Heart right ventricle (tissue), 16 donors: Measurements from ENCODE around the gene PRDX3. TPM values are rescaled to one million over a fixed set of nuclear protein-coding genes. Genes with fewer than 3 reads are reported as not detected.

Experiments
- ATAC-seq, 8 donors: fragments of 200-7000 bp; cut with Tn5 transposase; one replicate each; pipeline ENCODE4 v1.9.1; 2020; ENCODE audit warnings: mild to moderate bottlenecking in 8 of 8, moderate library complexity in 8 of 8, moderate number of reproducible peaks in 1 of 8
- DNase-seq, 2 donors: peaks; one replicate each; pipeline ENCODE4 v3.0.0-alpha.2; 2020
- H3K27ac ChIP-seq, 10 donors: fragments of 200-600 bp; sonication (generic) in 2 of 10; one replicate each; pipeline versions ENCODE4 v1.5.0 to v1.8.0; 2020 to 2022; ENCODE audit warnings: mild to moderate bottlenecking in 3 of 10
- H3K27me3 ChIP-seq, 7 donors: fragments of 200-600 bp; one replicate each; pipeline ENCODE4 v1.8.0; 2021 to 2022; ENCODE audit warnings: mild to moderate bottlenecking in 2 of 7
- H3K36me3 ChIP-seq, 9 donors: fragments of 200-600 bp; sonication (generic) in 1 of 9; one replicate each; pipeline versions ENCODE4 v1.5.0 to v1.8.0; 2020 to 2022; ENCODE audit warnings: mild to moderate bottlenecking in 2 of 9
- H3K4me1 ChIP-seq, 9 donors: fragments of 200-600 bp; sonication (generic) in 1 of 9; one replicate each; pipeline versions ENCODE4 v1.5.0 to v1.8.0; 2020 to 2022; ENCODE audit warnings: mild to moderate bottlenecking in 4 of 9
- H3K4me3 ChIP-seq, 10 donors: fragments of 200-600 bp; sonication (generic) in 2 of 10; one replicate each; pipeline versions ENCODE4 v1.5.0 to v1.8.0; 2020 to 2022; ENCODE audit warnings: mild to moderate bottlenecking in 7 of 10, moderate library complexity in 2 of 10
- H3K9me3 ChIP-seq, 11 donors: fragments of 200-600 bp in 10 of 11; sonication (generic) in 2 of 11; one replicate each; pipeline versions ENCODE4 v1.5.0 to v1.8.0; 2013 to 2022; ENCODE audit warnings: mild to moderate bottlenecking in 2 of 11, control low read depth in 1 of 11, moderate library complexity in 1 of 11
- WGBS, 2 donors: extraction: QIAGEN DNeasy Blood & Tissue Kit; methylation state at CpG; one replicate each; pipeline ENCODE4 v1.1.7; 2013; ENCODE audit warnings: inconsistent platforms in 1 of 2; 5-methylcytosine and 5-hydroxymethylcytosine counted together
- intact Hi-C, 10 donors: fragments of 100-400 bp; cut with DNase I; formaldehyde crosslinking; loops; one replicate each; pipeline versions ENCODE4 v1.11.1 to v1.14.2; 2022
- polyA plus RNA-seq, 2 donors: library from polyadenylated mRNA; stranded (reverse); fragments of 200-250 nt; gene quantifications; one replicate each; pipeline ENCODE4 v1.2.3, GENCODE V29; 2013
- total RNA-seq, 10 donors: library from RNA; stranded (reverse); fragmentation: NEBNext Ultra II Directional in 3 of 10; extraction: Animal tissue kit (Norgen Biotek cat#: 25700) in 3 of 10; gene quantifications; one replicate each; pipeline versions ENCODE4 v1.2.1 to v1.2.4, GENCODE V29; 2021 to 2023
- TF ChIP-seq, protein P1 (sequence below), 9 donors: fragments of 200-600 bp; sonication (generic) in 2 of 9; IDR thresholded peaks; one replicate each; pipeline versions ENCODE4 v1.5.0 to v1.8.0; 2021 to 2022; ENCODE audit warnings: antibody characterized with exemption in 9 of 9, mild to moderate bottlenecking in 5 of 9, moderate library complexity in 1 of 9
- donor health status: Arrhythmogenic right ventricular cardiomyopathy.
- donor health status: ischemic (EF 13 %, LVEDD 7.1; RV severe dilation, severe dysfunction).
- donor health status: healthy with polysubstance abuse.
- donor health status: DM: no; HTN: yes; CAD: no.
- donor health status: DM: no; HTN: no; CAD: no.
- donor health status: ischemic (EF 25% LVEDD 6.9; RV normal size, moderate dysfunction).
- donor health status: ischemic (EF 25% LVEDD 5.7; RV mildly dilated, moderate dysfunction).
- donor health status: healthy.
- donor health status: DM: yes; HTN: yes; CAD: no.
- donor health status: Ischemic cardiomyopathy.
- donor health status: ischemic (EF 35%, LVEDD 5.7; RV mildly dilated, moderate dysfunction).
- donor health status: nonischemic (EF 11% LVEDD 7.7; RV severe dilation, severe dysfunction).
- donor health status: DM: yes; HTN: yes; CAD: no.
- donor health status: PGD.
- donor health status: ischemic (EF 29% LVEDD 5.4; RV normal size, mild dysfunction).
- donor health status: nonischemic (EF 23%, LVEDD 6.1; RV moderate dilation, normal function).

PRDX3 gene
- total and polyA plus RNA-seq, 12 donors: 75.4 to 323 (median 279) TPM

DNA sequence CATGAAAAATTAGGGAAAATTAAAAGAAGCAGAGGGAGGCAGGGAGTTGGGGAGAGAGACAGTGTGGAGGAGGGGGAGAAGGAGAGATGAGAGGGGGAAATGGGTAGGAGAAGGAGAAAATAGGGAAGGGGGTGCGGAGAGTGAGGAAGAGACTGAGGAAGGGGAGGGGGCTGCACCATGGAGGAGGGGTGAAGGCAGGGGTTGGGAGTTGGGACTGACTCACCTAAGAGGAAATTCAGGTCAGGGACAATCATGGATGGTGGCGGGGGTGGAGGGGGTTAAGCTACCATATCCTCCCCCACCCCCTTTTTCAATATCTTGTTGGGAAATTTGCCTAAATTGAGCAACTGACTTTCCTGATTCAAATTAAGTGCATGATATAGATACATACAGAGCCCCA is 36.8 kb upstream of the PRDX3 start:
- 91 to 94% methylated on average over 2 of the region's 2 CpGs for WGBS, 2 donors
- DNase-seq (no peak), ATAC-seq (no peak)
- no peaks in the 10 kb centered on the region for H3K9me3 ChIP-seq
- intact Hi-C loops: loop anchor here in 2 of 10 donors (10.0 kb wide), 2 partner anchors 49 to 79 kb away; no protein-coding TSS in a partner anchor
- H3K27me3 ChIP-seq: no peaks in the 10 kb centered on the region
- H3K4me3 ChIP-seq: no peak overlapping the region
- H3K27ac ChIP-seq: peak overlapping the region in 1 of 10 donors; percentile 1
- TF ChIP-seq, protein P1, sequence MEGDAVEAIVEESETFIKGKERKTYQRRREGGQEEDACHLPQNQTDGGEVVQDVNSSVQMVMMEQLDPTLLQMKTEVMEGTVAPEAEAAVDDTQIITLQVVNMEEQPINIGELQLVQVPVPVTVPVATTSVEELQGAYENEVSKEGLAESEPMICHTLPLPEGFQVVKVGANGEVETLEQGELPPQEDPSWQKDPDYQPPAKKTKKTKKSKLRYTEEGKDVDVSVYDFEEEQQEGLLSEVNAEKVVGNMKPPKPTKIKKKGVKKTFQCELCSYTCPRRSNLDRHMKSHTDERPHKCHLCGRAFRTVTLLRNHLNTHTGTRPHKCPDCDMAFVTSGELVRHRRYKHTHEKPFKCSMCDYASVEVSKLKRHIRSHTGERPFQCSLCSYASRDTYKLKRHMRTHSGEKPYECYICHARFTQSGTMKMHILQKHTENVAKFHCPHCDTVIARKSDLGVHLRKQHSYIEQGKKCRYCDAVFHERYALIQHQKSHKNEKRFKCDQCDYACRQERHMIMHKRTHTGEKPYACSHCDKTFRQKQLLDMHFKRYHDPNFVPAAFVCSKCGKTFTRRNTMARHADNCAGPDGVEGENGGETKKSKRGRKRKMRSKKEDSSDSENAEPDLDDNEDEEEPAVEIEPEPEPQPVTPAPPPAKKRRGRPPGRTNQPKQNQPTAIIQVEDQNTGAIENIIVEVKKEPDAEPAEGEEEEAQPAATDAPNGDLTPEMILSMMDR (IDR thresholded peaks at IDR 0.05): no peak
- H3K4me1 ChIP-seq: peaks cover 5 to 100% (median 78%) of the 10 kb centered on the region in 9 donors
- H3K36me3 ChIP-seq: peaks cover 0 to 21% (median 0%) of the 10 kb centered on the region in 9 donors

DNA sequence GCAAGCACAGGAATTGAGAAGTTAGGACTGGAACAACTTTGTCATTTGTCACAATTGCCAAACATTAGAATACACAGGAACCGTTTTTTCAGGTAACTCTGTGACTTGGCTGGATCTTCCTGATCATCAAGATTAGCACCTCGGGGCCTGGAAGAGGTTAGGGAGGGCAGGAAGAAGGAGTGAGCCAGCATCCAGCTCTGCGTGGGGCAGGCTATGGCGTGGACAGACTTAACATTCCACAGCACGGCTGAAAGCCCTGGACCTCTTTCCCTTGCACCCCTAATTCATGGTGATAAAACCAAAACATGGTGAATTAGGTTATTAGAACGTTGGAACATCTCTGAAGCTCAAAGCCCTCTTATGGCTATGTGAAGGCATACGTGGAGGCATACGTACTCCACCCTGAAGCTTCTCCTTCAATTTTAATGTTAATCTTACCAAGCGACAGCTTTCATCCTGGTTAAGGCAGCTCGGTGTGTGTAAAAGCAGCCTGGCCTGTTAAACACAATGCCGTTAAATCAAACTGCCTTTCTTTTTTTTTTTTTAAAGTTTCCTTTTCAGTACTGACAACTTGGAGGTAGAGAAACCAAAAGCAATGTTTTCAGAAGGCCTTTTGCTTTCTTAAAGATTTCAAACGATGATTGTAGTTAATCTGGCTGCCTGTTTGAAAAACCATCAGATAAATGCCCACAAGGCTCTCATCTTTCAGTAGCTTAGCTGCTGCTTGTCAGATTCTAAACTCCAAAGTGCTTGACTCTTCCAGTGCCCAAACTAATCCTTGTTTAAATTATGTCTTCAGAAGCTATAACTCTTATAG is 33.2 kb upstream of the PRDX3 start:
- ATAC-seq (no peak), DNase-seq (no peak)
- peaks cover 3 to 84% (median 75%) of the 10 kb centered on the region in 9 donors for H3K4me1 ChIP-seq
- intact Hi-C loops: loop anchor here in 4 of 10 donors (5.0 to 10.0 kb wide), 3 partner anchors 40 to 83 kb away; no protein-coding TSS in a partner anchor
- H3K27me3 ChIP-seq: no peaks in the 10 kb centered on the region
- peak overlapping the region in 9 of 10 donors; percentile 53 to 99 (median 97) for H3K27ac ChIP-seq
- WGBS, 2 donors: 25 to 27% methylated on average over 12 of the region's 12 CpGs
- H3K4me3 ChIP-seq: peak overlapping the region in 7 of 10 donors; percentile 4 to 99 (median 22)
- H3K9me3 ChIP-seq: no peaks in the 10 kb centered on the region
- TF ChIP-seq, protein P1 (IDR thresholded peaks at IDR 0.05): no peak
- peaks cover 0 to 21% (median 0%) of the 10 kb centered on the region in 9 donors for H3K36me3 ChIP-seq

DNA sequence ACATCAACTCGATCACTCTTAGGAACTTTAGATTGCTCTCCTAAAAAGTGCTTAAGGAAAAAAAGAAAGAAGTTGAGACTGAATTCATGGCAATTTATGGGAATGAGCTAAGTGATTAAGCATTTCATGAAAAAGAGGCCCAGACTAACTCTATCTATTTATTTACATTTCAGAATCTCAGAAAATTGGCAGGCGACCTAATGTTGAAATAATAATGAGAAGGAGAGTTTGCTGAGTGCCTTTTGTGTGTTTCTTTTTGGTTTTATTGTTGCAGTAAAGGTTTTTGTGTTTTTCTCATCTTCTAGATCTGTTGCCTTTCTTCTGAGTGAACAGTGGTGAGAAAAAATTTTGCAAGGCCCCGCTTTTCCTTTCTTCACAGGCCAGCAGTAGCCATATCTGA is 32.6 kb upstream of the PRDX3 start:
- Histone ChIP-seq H3K4me1 (peaks cover 3 to 82% (median 76%) of the 10 kb centered on the region in 9 donors), H3K27me3 (no peaks in the 10 kb centered on the region), H3K36me3 (peaks cover 0 to 21% (median 0%) of the 10 kb centered on the region in 9 donors), H3K27ac (peak overlapping the region in 9 of 10 donors; percentile 53 to 99 (median 97)), H3K9me3 (no peaks in the 10 kb centered on the region), H3K4me3 (peak overlapping the region in 5 of 10 donors; percentile 13 to 99 (median 29))
- 65 to 71% methylated on average over 3 of the region's 3 CpGs for WGBS, 2 donors
- ATAC-seq (no peak), DNase-seq (no peak)
- intact Hi-C loops: loop anchor here in 4 of 10 donors (5.0 to 10.0 kb wide), 3 partner anchors 41 to 84 kb away; no protein-coding TSS in a partner anchor
- TF ChIP-seq, protein P1 (IDR thresholded peaks at IDR 0.05): no peak

DNA sequence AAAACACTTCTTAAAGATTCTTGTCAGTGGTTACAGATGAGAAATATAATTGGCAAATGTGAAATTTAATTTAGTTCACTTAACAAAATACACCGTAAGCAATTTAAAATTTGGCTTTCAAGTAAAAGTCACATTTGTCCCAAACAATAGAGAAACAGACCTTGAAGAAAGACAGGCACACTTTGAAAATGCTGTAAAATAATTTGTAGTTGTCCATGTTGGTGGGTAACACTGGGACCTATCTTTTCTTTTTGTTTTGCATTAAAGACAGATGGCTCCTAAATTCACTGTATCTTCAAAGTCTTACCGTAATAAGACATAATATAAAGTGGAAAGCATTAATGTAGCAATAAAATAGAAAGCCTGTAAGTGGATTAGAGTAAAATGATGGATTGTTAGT is 32.0 kb upstream of the PRDX3 start:
- H3K27me3 ChIP-seq: no peaks in the 10 kb centered on the region
- ATAC-seq: no peak
- H3K9me3 ChIP-seq: no peaks in the 10 kb centered on the region
- peaks cover 0 to 21% (median 0%) of the 10 kb centered on the region in 9 donors for H3K36me3 ChIP-seq
- no peak for DNase-seq
- H3K27ac ChIP-seq: peak overlapping the region in 8 of 10 donors; percentile 86 to 100 (median 98)
- H3K4me1 ChIP-seq: peaks cover 6 to 82% (median 76%) of the 10 kb centered on the region in 9 donors
- intact Hi-C loops: loop anchor here in 4 of 10 donors (5.0 to 10.0 kb wide), 3 partner anchors 42 to 84 kb away; no protein-coding TSS in a partner anchor
- TF ChIP-seq, protein P1 (IDR thresholded peaks at IDR 0.05): no peak
- peak overlapping the region in 6 of 10 donors; percentile 3 to 99 (median 96) for H3K4me3 ChIP-seq
- 67 to 75% methylated on average over 2 of the region's 2 CpGs for WGBS, 2 donors
